A673 (cell line): ENCODE results near the gene FAM50B. TPM values are rescaled to one million over a fixed set of nuclear protein-coding genes. Genes with fewer than 3 reads are reported as not detected.

Experiments
- BruUV-seq: library from RNA; stranded (reverse); fragments of 400-500 nt; replicated peaks from 2 replicates; lab custom pipeline; 2021; lab: Mats Ljungman, UMichigan
- CTCF ChIA-PET: fragments of 300-600 bp; sonication (Branson Sonifier 250); formaldehyde crosslinking; loops from one replicate; lab custom pipeline; 2022; ENCODE audit warnings: antibody characterized with exemption; lab: Charles Lee
- POLR2A ChIA-PET: fragments of 300-600 bp; sonication (Branson Sonifier 250); formaldehyde crosslinking; loops from one replicate; lab custom pipeline; 2022; ENCODE audit warnings: antibody characterized with exemption; ENCODE audit not compliant: low non-redundant PET; lab: Charles Lee
- DNase-seq: peaks from one replicate; pipeline ENCODE4 v3.0.0-alpha.2; 2015; ENCODE audit warnings: low spot score
- H3K27ac ChIP-seq: fragments of 200-600 bp; sonication (generic); 2 replicates; pipeline ENCODE4 v1.5.1; 2016; ENCODE audit warnings: mixed run types, low read depth, mild to moderate bottlenecking, mixed read lengths, antibody characterized with exemption, low read length; ENCODE audit not compliant: poor library complexity, severe bottlenecking
- H3K27me3 ChIP-seq: fragments of 200-600 bp; sonication (generic); replicated peaks from 2 replicates; pipeline ENCODE4 v1.6.1; 2017; ENCODE audit warnings: mixed run types, low read depth, mild to moderate bottlenecking, mixed read lengths, antibody characterized with exemption, low read length; ENCODE audit not compliant: insufficient read depth, poor library complexity
- H3K36me3 ChIP-seq: fragments of 200-600 bp; sonication (generic); 2 replicates; pipeline ENCODE4 v1.6.1; 2016; ENCODE audit warnings: mixed run types, mild to moderate bottlenecking, mixed read lengths, antibody characterized with exemption, low read length; ENCODE audit not compliant: insufficient read depth, poor library complexity, severe bottlenecking
- H3K4me1 ChIP-seq: fragments of 200-600 bp; sonication (generic); 2 replicates; pipeline ENCODE4 v1.6.1; 2017; ENCODE audit warnings: mixed run types, mild to moderate bottlenecking, mixed read lengths, antibody characterized with exemption, low read length; ENCODE audit not compliant: insufficient read depth, poor library complexity, severe bottlenecking
- H3K4me3 ChIP-seq: fragments of 200-600 bp; sonication (generic); 2 replicates; pipeline ENCODE4 v1.5.1; 2016; ENCODE audit warnings: low read depth, mixed run types, mild to moderate bottlenecking, mixed read lengths, low read length; ENCODE audit not compliant: poor library complexity, severe bottlenecking
- H3K9me3 ChIP-seq: fragments of 200-600 bp; sonication (generic); 2 replicates; pipeline ENCODE4 v1.6.1; 2016; ENCODE audit warnings: mixed run types, low read depth, mild to moderate bottlenecking, mixed read lengths, antibody characterized with exemption, low read length; ENCODE audit not compliant: poor library complexity, severe bottlenecking
- EZH2 ChIP-seq: fragments of 200-600 bp; sonication (generic); IDR thresholded peaks from 2 replicates; pipeline ENCODE4 v1.6.1; 2017; ENCODE audit warnings: borderline replicate concordance, low read depth, mild to moderate bottlenecking, mixed read lengths, antibody characterized with exemption, low read length; ENCODE audit not compliant: poor library complexity, severe bottlenecking
- intact Hi-C: fragments of 100-400 bp; cut with micrococcal nuclease; formaldehyde crosslinking; loops from one replicate; pipeline ENCODE4 v1.10.0; 2022; ENCODE audit not compliant: unreplicated experiment
- total RNA-seq: library from RNA; stranded (reverse); gene quantifications from 2 replicates; pipeline ENCODE4 v1.2.3, GENCODE V29; 2021
- TF ChIP-seq, protein P1 (sequence below): fragments of 300-800, 200-600 bp; sonication (generic); conservative IDR thresholded peaks from 2 replicates; pipeline ENCODE4 v1.5.1; 2017; ENCODE audit warnings: low read depth, mild to moderate bottlenecking, antibody characterized with exemption, low read length, moderate library complexity, mixed read lengths

FAM50B gene
- total RNA-seq, 1 experiment from 2014 or later: 10.1 TPM

GRCh38 chr6:3808199-3808598 lies 41.0 kb upstream of the FAM50B start:
- no peaks in the 10 kb centered on the region for H3K36me3 ChIP-seq
- H3K4me1 ChIP-seq: peaks cover 10% of the 10 kb centered on the region
- intact Hi-C loops: no loop called here
- H3K27me3 ChIP-seq: no peaks in the 10 kb centered on the region
- no peaks in the 10 kb centered on the region for H3K9me3 ChIP-seq
- H3K27ac ChIP-seq: no peak overlapping the region
- BruUV-seq: no TSS peak
- ChIA-PET CTCF (no interaction called here), POLR2A (no interaction called here)
- H3K4me3 ChIP-seq: no peak overlapping the region
- TF ChIP-seq EZH2: no peak
- TF ChIP-seq, protein P1, sequence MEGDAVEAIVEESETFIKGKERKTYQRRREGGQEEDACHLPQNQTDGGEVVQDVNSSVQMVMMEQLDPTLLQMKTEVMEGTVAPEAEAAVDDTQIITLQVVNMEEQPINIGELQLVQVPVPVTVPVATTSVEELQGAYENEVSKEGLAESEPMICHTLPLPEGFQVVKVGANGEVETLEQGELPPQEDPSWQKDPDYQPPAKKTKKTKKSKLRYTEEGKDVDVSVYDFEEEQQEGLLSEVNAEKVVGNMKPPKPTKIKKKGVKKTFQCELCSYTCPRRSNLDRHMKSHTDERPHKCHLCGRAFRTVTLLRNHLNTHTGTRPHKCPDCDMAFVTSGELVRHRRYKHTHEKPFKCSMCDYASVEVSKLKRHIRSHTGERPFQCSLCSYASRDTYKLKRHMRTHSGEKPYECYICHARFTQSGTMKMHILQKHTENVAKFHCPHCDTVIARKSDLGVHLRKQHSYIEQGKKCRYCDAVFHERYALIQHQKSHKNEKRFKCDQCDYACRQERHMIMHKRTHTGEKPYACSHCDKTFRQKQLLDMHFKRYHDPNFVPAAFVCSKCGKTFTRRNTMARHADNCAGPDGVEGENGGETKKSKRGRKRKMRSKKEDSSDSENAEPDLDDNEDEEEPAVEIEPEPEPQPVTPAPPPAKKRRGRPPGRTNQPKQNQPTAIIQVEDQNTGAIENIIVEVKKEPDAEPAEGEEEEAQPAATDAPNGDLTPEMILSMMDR: no peak
- DNase-seq: no peak

DNA sequence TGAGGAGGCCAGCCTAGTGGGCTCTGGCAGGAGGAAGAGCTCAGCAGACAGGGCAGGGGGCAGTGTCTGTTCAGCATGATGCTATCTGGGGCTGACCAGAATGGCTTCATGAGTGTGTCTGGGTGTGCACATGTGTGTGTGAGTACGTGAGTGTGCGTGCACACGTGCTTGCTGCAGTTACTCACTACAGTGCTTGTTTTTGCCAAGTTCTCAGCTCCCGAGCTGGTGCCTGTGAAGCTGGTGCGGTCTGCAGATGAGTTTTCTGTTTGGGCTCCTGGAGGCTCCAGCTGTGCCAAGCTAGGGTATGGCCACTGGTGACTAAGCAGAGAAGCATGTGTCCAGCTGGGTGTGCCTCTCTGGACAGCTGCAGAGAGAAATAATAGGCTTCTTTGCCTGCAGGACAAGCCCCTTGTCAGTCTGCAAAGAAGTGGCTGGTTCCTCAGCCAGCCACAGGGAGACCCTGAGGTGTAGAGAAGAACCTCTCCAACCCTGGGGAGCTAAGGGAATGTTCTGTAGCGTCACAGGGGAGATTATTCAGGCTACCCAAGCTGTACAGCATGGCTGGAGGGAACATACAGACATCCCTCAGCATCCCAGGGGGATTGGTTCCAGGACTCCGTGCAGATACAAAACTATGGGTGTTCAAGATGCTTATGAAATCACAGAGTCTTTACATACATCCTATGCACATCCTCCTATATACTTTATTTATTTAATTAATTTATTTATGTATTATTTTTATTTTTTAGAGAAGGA lies 40.2 kb upstream of the FAM50B start:
- Histone ChIP-seq H3K27me3 (no peaks in the 10 kb centered on the region), H3K4me1 (peaks cover 8% of the 10 kb centered on the region), H3K36me3 (no peaks in the 10 kb centered on the region), H3K27ac (no peak overlapping the region), H3K4me3 (no peak overlapping the region), H3K9me3 (no peaks in the 10 kb centered on the region)
- no peak for DNase-seq
- TF ChIP-seq, protein P1: no peak
- no peak for TF ChIP-seq EZH2
- intact Hi-C loops: no loop called here
- no TSS peak for BruUV-seq
- ChIA-PET POLR2A (no interaction called here), CTCF (no interaction called here)

- ChIA-PET CTCF (no interaction called here), POLR2A (no interaction called here)
- H3K4me3 ChIP-seq: no peak overlapping the region
- no peaks in the 10 kb centered on the region for H3K9me3 ChIP-seq
- BruUV-seq: no TSS peak
- no peak overlapping the region for H3K27ac ChIP-seq
- DNase-seq: no peak
- no peaks in the 10 kb centered on the region for H3K36me3 ChIP-seq
- intact Hi-C loops: no loop called here
- H3K27me3 ChIP-seq: no peaks in the 10 kb centered on the region
- TF ChIP-seq, protein P1: no peak
- TF ChIP-seq EZH2: no peak
- H3K4me1 ChIP-seq: peaks cover 7% of the 10 kb centered on the region
Measured at GRCh38 chr6:3809515-3809891, 39.7 kb upstream of the FAM50B start.
